GM21447 (cell line): ENCODE data around the gene INF2.
"Not testable (repeated sequence)": the region's sequence is repeated elsewhere in the genome, so short reads cannot be mapped to it uniquely, and the experiment has no call there.

Experiments
- ATAC-seq: cut with Tn5 transposase; IDR thresholded peaks from one replicate; pipeline ENCODE4 v1.9.1; 2021; ENCODE audit not compliant: unreplicated experiment

The INF2 gene

DNA sequence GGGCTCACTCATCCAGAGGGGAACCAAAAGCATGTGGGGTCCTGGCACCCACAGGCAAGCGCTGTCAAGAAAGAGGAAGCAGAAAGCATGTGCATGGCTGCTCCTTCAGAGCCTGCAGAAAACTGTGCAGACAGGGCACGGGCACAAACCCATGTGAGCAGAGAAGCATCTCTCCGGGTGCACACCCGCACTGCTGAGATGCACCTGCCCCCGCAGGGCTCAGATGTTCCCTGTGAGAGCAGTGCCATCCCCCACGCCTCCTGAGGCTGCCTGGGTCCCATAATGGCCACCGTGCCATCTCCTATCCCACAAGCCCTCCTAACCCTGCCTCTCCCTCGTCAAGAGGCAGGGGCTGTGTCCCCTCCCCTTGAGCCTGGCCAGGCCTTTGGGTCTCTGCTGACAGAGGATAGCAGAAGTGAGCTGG, 32.3 kb upstream of the INF2 start:
- no peak for ATAC-seq

DNA sequence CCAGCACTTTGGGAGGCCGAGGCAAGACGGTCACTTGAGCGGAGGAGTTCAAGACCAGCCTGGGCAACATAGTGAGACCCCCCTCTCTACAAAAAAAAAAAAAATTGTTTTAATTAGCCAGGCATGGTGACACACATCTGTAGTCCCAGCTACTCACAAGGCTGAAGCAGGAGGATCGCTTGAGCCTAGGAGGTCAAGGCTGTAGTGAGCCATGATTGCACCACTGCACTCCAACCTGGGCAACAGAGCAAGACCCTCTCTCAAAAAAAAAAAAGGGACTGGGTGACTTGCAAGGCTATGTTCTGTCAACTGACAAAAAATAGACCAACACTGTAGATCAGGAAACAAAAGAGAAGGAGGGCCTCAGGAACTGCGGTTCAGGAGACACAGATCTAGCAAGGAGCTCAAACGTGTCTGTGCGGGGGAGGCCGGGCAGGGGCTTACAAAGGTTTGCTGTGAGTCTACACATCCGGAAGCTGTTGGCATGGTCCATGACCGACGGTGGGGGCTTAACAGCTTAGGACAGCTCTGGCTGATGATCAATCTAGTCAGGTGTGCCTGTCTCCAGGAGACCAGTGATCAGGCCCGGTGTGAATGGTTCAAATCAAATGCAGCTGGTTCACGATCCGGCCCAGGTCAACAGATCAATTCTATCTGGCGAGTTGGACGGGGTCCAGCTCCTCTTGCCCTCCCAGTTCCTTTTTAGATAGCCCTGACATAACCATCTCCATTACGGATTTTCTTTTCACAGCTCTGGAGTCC, 31.7 kb upstream of the INF2 start:
- peak; percentile 50 for ATAC-seq

DNA sequence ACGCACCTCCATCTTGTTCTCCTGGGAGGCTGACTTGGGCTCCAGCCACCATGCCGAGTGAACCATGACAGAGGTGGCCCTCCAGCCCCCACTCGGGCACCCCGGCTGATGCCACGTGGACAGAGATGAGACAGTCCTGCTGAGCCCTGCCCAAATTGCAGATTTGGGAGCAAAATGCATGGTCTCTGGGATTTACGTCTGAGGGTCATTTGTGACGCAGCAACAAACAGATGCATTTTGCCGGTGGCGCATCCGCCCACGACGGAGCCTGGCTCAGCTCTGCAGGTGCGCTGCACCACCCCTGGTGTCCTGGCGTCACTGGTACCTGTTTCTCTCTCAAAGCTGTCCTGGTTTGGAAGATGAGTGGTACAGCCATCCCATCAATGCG, 31.1 kb upstream of the INF2 start:
- no peak for ATAC-seq

DNA sequence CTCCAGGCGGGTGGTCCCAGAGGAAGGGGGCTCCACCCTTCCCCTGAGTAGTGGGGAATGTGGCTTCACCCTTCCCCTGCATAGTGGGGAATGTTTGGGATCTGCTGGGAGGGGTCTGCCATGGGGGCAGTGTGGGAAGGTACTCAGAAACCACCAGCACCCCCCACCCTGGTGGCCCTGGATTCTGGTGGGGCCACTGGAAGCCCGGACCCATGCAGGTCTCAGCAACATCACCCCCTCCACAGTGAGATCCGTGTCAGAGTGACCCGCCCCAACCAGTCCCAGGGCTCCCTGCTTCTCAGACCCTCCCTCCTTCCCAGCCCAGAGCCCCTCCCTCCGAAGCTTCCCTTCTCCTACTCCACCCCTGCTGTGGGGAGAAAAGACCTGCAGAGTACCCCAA, 30.3 kb upstream of the INF2 start:
- no peak for ATAC-seq

DNA sequence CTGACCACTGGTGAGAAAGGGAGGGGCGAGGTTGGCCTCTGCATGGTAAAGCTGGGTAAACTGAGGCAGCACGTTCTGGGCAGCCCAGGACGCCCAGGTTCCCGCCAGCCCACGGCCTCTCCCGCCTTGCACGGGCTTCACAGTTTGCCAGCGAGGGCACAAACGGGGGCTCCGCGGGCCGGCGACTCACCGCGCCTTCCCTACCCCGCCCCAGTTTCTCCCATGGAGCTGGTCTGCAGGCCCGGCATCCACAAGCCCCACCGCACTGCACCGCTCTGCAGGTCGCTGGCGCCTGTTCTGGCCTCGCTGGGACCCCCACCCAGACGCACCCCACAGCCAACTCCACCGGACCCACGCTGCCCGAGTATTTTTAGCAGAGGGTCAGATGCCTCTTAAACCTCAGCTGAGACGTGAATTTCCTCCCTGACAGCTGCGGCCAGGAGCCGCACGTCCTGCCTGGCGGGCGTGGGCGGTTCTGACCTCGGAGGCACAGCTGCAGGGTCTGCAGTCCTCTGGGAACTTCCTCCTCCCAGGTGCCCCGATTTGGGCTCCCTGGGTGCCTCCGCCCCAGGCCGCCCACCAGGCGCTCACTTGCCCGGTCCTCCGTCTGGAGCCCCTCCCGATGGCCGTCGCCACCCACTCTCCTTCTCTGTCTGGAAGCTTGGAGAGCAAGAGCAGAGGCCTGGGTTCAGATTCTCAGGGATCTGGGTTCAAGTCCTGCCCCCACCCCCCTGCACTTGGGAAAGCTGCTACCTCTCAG, 29.5 kb upstream of the INF2 start:
- peak; percentile 29 for ATAC-seq

DNA sequence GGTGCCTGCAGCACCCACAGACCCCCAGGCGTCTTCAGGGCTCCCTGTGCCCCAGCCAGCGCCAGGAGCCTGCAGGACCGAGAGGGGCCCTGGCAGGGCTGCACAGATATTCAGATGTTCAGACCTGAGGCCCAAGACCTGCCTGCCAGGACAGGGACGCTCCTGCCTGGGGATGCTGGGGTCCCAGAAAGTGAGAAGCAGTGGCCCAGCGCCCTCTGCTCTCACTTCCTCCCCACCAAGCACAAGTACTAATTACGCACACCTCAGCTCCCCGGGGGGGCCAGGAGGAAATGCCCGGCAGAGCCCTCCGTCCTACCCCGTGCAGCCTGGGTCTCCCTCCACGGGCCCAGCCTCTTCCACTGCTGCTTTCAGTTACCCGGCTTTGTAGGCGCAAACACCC, 28.8 kb upstream of the INF2 start:
- peak; percentile 52 for ATAC-seq

DNA sequence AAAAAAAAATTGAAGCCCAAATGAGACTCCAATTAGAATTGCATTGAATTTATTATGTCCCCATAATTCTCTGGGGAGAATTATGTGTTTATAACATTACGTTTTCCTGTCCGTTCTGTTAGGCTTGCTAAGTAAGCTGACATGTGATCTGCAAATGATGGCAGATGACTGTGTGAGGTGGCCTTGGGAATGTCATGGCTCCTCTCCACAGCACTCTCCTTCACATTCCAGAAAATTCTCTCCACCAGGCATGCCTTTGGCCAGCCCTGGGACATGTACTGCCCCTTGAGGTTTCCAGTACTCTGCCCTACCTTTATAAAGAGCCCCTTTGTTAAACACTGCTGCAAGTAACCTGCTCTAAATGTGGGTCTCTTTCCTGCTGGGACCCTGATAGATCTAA, 28.3 kb upstream of the INF2 start:
- no peak for ATAC-seq

DNA sequence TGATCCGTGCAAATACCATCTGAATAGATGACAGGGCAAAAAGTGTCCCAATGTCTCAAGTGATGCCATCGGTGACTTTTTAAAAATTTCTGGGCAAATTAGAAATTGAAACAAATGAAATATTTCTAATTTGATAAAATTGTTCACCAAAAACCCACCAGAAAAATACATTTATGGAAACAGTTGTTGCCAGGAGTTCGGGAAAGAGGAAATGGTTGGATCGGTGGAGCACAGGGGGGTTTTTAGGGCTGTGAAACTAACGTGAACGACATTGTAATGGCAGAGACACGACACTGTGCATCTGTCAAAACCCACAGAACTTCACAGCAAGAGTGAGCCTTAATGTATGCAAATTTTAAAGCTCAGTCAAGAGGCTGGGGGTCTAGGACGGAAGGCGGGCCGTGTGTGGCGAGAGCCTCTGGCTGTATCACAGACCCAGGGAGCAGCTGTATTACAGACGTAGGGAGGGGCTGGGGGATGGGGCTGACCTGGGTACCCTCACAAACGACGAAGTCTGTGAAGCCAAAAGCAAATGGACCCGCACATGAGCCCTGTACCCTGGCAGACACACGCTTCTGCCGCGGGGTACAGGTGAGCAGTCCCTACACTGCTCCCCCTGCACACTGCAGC, 27.8 kb upstream of the INF2 start:
- not testable (repeated sequence) for ATAC-seq

DNA sequence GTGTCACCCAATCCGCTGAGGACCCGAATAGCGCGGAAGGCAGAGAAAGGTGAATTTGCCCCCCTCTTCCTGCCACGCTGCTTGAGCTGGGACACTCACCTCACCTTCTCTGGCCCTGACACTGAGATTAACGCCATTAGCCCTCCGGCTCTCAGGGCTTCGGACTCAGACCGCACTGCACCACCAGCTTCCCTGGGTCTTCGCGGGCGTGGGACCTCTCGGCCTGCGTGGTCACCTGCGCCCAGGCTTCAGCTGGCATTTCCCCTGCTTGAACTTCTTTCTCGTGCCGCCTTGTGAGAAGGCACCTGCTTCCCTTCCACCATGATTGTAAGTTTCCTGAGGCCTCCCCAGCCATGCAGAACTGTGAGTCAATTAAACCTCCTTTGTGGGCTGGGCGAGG, 26.9 kb upstream of the INF2 start:
- not testable (repeated sequence) for ATAC-seq

DNA sequence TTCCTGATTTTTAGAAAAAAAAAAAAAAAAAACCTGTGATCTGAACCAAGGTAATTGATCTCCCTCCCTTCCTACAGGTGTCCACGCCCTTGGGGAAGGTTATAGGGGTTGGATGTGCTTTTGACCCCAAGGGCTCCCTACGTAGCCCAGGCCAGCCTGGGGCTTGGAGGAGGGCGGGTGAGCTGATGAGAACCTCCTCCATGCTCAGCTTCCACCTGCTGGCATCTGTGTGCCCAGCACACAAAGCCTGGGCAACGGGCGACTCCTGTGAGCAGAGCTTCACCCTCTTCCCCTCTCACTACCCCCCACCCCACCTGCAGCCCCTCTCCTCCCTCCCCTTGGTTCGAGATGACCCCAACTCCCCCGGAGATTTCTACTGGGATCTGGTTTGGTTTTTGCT, 25.3 kb upstream of the INF2 start:
- ATAC-seq: no peak

DNA sequence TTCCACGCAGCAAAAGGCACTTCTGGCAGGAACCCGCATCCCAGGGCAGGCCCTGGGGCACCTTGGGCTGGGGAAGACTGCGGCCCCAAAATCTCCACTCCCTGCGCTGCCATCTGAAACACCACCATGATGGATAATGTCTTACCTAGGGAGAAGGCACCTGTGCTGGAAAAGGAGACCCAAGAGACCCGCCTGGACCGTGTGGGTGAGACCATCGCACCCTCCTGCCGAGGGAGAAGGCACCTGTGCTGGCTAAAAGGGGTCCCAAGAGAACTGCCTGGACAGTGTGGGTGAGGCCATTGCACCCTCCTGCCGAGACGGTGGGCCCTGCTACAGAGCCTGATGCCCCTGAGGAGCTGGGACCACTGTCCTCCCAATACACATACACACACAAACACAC, 24.8 kb upstream of the INF2 start:
- no peak for ATAC-seq

DNA sequence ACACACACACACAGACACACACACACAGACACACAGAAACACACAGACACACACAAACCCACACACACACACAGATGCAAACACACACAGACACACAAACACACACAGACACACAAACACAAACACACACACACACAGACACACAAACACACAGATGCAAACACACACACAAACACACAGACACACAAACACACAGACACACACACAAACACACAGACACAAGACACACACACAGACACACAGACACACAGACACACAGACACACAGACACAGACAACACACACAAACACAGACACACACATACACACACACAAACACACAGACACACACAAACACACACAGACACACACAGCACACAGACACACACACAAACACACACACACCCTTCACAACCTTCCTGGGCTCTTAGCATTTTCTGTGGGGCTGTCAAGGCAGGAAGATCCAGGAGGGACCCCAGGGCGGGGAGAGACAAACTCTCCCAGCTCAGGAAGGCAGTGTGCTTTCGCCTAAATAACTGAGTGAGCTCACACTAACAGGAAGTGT, 24.2 kb upstream of the INF2 start:
- ATAC-seq: no peak

DNA sequence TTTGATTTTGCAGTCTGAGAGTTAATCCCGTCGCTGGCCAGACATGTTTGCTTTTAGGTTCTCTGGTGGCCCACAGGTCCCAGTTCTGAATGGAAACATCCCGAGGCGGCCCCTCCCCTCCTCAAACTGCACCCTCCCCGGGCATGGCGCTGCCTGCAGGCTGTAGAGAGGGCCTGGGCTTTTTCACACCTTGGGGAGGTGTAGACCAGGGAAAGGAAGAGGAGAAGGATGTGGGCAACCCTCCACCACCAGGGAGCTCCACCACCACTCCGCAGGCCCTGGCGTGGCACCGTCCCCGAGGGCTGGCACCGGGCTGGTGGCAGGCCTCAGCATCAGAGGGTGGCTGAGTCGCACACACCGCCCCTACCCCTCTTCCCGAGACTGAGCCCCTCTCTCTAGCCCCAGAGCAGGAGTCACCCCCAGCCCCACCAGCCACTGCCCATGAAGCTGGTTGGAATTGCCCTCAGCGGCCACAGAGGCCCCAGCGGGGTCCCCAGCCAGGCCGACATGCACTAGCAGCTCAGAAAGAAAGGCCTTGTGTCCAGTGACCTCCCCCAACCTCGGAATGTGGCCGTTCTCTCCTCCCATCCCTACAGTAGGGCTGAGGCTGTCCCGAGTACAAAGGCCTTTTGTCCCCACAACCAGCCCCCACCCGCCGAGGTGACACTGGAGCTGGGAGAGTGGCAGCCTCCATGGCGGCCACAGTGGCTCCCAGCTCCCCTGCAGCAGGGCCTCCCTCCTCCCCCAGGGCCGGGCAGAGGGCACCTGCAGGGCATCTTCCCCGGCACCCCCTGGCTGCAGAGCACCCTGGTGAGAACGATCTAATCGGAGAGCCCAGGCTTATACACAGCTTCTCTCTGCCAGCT, 23.5 kb upstream of the INF2 start:
- ATAC-seq: no peak

DNA sequence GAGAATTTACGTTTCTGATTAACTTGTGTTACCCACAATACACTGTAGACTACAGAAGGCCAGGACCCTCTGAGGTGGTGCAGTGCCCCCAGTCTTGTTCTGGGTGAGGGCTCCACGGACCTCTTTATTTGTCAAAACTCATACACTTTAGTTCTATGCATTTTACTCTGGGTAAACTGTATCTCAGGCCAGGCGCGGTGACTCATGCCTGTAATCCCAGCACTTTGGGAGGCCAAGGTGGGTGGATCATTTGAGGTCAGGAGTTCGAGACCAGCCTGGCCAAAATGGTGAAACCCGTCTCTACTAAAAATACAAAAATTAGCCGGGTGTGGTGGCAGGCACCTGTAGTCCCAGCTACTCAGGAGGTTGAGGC, 22.9 kb upstream of the INF2 start:
- not testable (repeated sequence) for ATAC-seq

DNA sequence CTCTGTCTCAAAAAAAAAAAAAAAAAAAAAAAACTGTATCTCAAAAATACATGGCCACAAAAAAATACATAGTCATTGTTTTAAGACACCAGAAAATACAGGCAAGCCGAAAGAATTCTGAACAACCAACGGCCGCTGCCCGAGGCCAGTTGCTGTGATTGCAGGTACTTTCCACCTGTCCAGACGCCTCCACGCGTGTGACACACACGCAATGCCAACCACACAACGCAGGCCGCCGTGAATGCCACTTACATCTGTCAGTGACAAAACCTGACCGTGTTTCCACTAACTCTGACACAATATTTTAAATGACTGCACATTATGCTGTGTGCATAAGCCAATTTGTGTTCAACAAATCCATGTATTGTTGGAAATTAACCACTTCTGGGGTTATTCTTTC, 22.4 kb upstream of the INF2 start:
- ATAC-seq: no peak

DNA sequence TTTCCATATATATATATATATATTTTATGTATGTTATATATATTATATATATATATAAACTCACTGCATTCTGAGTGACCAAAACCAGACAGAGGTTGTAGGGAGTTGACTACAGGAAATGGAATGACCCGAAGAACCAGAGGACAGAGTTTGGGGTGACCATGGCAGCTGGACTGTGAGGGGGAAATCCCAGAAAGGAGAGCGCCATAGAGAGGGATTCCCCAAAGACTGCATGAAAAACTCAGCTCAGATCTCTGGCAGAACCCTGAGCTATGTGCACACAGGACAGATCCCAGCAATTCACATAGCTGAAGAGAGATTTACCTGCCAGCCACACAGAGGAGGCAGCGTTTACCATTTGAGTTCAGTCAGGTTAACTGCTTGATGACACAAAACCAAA, 19.7 kb upstream of the INF2 start:
- ATAC-seq: no peak

DNA sequence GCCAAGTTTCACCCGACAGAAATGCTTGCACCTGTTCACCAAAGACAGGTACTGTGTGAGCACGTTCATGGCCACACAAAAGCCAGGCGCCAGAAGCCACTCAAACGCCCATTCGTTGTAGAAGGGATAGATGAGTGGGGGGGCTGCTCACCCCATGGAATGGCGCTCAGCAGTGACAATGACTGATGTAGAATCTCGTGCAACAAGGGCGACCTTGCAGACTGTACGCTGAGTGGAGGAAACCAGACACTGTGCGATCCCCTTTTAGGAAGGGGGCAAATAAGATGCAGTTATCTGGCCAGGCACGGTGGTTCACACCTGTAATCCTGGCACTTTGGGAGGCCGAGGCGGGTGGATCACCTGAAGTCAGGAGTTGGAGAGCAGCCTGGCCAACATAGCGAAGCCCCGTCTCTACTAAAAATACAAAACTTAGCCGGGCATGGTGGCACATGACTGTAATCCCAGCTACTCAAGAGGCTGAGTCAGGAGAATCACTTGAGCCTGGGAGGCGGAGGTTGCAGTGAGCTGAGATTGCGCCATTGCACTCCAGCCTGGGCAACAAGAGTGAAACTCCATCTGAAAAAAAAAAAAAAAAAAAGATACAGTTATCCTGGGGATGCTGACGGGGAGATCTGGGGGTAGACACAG, 18.0 kb upstream of the INF2 start:
- ATAC-seq: not testable (repeated sequence)

DNA sequence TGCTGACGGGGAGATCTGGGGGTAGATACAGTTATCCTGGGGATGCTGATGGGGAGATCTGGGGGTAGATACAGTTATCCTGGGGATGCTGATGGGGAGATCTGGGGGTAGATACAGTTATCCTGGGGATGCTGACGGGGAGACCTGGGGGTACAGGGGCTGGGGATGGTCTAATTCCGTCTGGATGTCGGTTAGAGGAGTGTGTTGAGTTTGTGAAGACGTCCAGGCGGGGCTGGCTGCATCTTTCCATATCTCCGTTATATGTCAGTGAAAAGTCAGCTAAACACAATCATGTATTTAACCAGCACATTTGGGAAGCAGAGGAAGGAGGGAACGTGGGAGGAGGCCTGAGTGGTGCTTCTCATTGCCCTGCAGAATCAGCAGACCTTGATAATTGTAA, 17.3 kb upstream of the INF2 start:
- not testable (repeated sequence) for ATAC-seq

DNA sequence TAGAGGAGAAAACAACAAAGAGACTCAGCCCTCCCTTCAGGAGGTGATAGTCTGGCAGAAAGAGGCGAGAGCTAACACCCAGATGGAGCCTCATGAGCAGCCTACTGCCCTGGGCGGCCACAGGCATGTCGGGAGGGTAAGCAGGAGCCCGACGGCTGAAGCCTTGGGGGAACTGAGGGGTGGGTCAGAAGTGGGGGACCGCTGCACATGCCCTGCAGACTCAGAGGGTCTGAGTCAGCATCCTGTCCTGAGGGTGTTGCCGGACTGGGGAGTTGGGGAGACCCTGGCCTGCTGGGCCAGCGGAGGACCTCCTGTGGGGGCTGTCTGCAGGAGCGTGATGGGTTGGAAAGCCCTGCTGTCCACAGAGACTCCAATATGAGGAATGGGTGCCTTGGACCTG, 15.9 kb upstream of the INF2 start:
- ATAC-seq: no peak

DNA sequence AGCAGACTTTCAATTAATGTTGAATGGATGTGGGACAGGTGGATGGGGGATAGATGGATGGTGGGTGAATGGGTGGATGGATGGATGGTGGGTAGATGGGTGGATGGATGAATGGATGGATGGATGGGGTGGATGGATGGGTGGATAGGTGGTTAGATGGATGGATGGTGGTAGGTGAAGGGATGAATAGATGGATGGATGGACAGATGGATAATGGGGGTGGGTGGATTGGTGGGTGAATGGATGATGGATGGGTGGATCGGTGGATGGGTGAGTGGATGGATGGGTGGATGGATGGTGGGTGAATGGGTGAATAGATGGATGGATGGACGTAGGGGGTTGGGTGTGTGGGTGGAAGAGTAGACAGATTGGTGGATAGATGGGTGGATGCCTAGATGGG, 14.0 kb upstream of the INF2 start:
- no peak for ATAC-seq
